GM18526 (cell line): ENCODE results near the gene TPSB2.
"Not testable (repeated sequence)": the region's sequence is repeated elsewhere in the genome, so short reads cannot be mapped to it uniquely, and the experiment has no call there.

ENCODE experiments used
- POLR2A ChIP-seq: IDR thresholded peaks from 3 replicates; pipeline ENCODE4 v1.6.1; 2011; ENCODE audit not compliant: insufficient read length; ENCODE audit errors: extremely low read depth

Gene TPSB2

GRCh38 chr16:1262846-1263221 lies 32.9 kb upstream of the TPSB2 start:
- TF ChIP-seq POLR2A = no peak

GRCh38 chr16:1262210-1262845 lies 32.3 kb upstream of the TPSB2 start:
- TF ChIP-seq POLR2A = no peak

- TF ChIP-seq POLR2A = no peak
Observed at GRCh38 chr16:1261131-1261892, 31.3 kb upstream of the TPSB2 start.

- no peak for TF ChIP-seq POLR2A
Observed at GRCh38 chr16:1260101-1260680, 30.2 kb upstream of the TPSB2 start.

- TF ChIP-seq POLR2A = no peak
Observed at GRCh38 chr16:1259760-1260068, 29.7 kb upstream of the TPSB2 start.

GRCh38 chr16:1258906-1259759 lies 29.1 kb upstream of the TPSB2 start:
- no peak for TF ChIP-seq POLR2A

GRCh38 chr16:1258225-1258600 lies 28.2 kb upstream of the TPSB2 start:
- no peak for TF ChIP-seq POLR2A

GRCh38 chr16:1257561-1258224 lies 27.7 kb upstream of the TPSB2 start:
- TF ChIP-seq POLR2A = no peak

GRCh38 chr16:1256874-1257322 lies 26.9 kb upstream of the TPSB2 start:
- TF ChIP-seq POLR2A = no peak

GRCh38 chr16:1255276-1256122 lies 25.5 kb upstream of the TPSB2 start, which contains the start of gene TPSD1:
Gene TPSD1 (plus strand): TSS chr16:1256069. CDS start chr16:1256281, 212 bp downstream.
- not testable (repeated sequence) for TF ChIP-seq POLR2A

GRCh38 chr16:1245452-1246020 lies 15.6 kb upstream of the TPSB2 start:
- no peak for TF ChIP-seq POLR2A

GRCh38 chr16:1244881-1245280 lies 14.9 kb upstream of the TPSB2 start:
- no peak for TF ChIP-seq POLR2A

GRCh38 chr16:1240436-1240835 lies 10.5 kb upstream of the TPSB2 start, which contains the start of gene TPSAB1:
Gene TPSAB1 (plus strand): TSS chr16:1240705. CDS start chr16:1240939, 234 bp downstream.
- not testable (repeated sequence) for TF ChIP-seq POLR2A

GRCh38 chr16:1237990-1238389 lies 8.0 kb upstream of the TPSB2 start:
- no peak for TF ChIP-seq POLR2A
